ENCODE results near the gene RBM28. TPM values are rescaled to one million over a fixed set of nuclear protein-coding genes. Genes with fewer than 3 reads are reported as not detected.

The RBM28 gene
- total RNA-seq, 4 donors from 2014 or later: 9.0 to 341 (median 34.2) TPM

DNA sequence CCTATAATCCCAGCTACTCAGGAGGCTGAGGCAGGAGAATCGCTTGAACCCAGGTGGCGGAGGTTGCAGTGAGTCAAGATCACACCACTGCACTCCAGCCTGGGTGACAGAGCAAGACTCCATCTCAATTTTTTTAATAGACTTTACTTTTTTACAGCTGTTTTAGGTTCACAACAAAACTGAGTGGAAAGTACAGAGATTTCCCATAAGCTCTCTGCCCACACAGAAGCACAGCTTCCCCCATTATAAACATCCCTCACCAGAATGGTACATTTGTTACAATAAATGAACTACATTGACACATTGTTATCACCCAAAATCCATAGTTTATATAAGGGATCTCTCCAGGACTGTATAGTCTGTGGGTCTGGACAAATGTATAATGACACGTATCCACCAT lies 32.4 kb upstream of the RBM28 start:
- no peak overlapping the region for H3K4me3 ChIP-seq
- no peak for DNase-seq
- TF ChIP-seq POLR2A (IDR thresholded peaks at IDR 0.05) (no peak), EP300 (IDR thresholded peaks at IDR 0.05; ENCODE audit: low read depth) (no peak), POLR2AphosphoS5 (IDR thresholded peaks at IDR 0.05) (no peak)
- TF ChIP-seq, protein P1, sequence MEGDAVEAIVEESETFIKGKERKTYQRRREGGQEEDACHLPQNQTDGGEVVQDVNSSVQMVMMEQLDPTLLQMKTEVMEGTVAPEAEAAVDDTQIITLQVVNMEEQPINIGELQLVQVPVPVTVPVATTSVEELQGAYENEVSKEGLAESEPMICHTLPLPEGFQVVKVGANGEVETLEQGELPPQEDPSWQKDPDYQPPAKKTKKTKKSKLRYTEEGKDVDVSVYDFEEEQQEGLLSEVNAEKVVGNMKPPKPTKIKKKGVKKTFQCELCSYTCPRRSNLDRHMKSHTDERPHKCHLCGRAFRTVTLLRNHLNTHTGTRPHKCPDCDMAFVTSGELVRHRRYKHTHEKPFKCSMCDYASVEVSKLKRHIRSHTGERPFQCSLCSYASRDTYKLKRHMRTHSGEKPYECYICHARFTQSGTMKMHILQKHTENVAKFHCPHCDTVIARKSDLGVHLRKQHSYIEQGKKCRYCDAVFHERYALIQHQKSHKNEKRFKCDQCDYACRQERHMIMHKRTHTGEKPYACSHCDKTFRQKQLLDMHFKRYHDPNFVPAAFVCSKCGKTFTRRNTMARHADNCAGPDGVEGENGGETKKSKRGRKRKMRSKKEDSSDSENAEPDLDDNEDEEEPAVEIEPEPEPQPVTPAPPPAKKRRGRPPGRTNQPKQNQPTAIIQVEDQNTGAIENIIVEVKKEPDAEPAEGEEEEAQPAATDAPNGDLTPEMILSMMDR (IDR thresholded peaks at IDR 0.05): no peak

DNA sequence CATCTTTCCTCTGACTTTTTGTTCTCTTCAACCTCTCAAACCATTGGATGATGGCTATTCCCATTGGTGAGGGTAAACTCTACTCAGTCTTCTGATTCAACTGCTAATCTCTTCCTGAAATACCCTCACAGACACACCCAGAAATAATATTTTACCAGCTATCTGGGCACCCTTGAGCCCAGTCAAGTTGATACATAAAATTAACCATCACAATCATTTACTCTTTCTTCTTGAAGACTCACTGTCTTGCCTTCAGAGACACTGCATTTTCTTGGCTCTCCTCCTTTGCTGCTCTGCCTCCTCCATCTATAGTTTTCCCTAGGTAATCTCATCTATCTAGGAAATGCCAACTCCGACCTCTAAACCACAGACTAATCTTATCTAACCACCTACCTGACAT lies 30.3 kb upstream of the RBM28 start:
- TF ChIP-seq POLR2A (IDR thresholded peaks at IDR 0.05) (no peak), POLR2AphosphoS5 (IDR thresholded peaks at IDR 0.05) (no peak), EP300 (IDR thresholded peaks at IDR 0.05; ENCODE audit: low read depth) (no peak)
- TF ChIP-seq, protein P1 (IDR thresholded peaks at IDR 0.05): no peak
- in situ Hi-C loops (cut with MboI; ENCODE audit: low pct_ligation_motif_present in 1 of 4, low pct_unique_long_range_greater_than_20kb in 1 of 4, low sequenced_read_pairs in 3 of 4): no loop called here
- no peak overlapping the region for H3K27ac ChIP-seq
- no peaks in the 10 kb centered on the region for H3K4me1 ChIP-seq
- 62 to 82% methylated on average over 1 of the region's 1 CpG for WGBS, 2 donors (ENCODE audit: low coverage in 1 of 2)
- no peak overlapping the region for H3K4me3 ChIP-seq
- H3K36me3 ChIP-seq: no peaks in the 10 kb centered on the region
- H3K9me3 ChIP-seq: no peaks in the 10 kb centered on the region
- intact Hi-C loops (cut with DNase I; ENCODE audit: low total_unique reads): no loop called here
- H3K27me3 ChIP-seq: no peaks in the 10 kb centered on the region
- no peak for DNase-seq

More for the DNA sequence above, 32.4 kb upstream of the RBM28 start:
- in situ Hi-C loops (cut with MboI; ENCODE audit: low pct_ligation_motif_present in 1 of 4, low pct_unique_long_range_greater_than_20kb in 1 of 4, low sequenced_read_pairs in 3 of 4): no loop called here
- no peaks in the 10 kb centered on the region for H3K9me3 ChIP-seq
- 94% methylated on average over 3 of the region's 3 CpGs; no CpG with 5 or more reads in 1 of the 2 donors for WGBS, 2 donors (ENCODE audit: low coverage in 1 of 2)
- H3K27ac ChIP-seq: no peak overlapping the region
- no peaks in the 10 kb centered on the region for H3K27me3 ChIP-seq
- H3K4me1 ChIP-seq: no peaks in the 10 kb centered on the region
- no peaks in the 10 kb centered on the region for H3K36me3 ChIP-seq
- intact Hi-C loops (cut with DNase I; ENCODE audit: low total_unique reads): no loop called here

DNA sequence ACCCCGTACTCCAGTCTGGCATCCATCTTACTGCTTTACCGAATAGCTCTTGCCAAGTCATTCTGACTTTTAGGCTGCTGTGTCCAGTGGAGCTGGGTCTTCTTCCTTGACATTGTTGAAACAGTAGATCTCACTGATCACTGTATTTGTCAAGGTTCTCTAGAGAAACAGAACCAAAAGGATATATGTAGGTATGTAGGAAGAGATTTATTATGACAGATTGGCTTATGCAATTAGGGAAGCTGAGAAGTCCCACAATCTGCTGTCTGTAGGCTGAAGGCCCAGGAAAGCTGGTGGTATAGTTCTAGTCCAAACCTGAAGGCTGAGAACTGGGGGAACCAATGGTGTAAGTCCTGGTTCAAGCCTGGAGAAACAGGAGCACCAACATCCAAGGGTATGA lies 29.9 kb upstream of the RBM28 start:
- H3K4me3 ChIP-seq: no peak overlapping the region
- no peak for DNase-seq
- H3K9me3 ChIP-seq: no peaks in the 10 kb centered on the region
- no peaks in the 10 kb centered on the region for H3K36me3 ChIP-seq
- no peaks in the 10 kb centered on the region for H3K27me3 ChIP-seq
- 83 to 84% methylated on average over 2 of the region's 2 CpGs for WGBS, 2 donors (ENCODE audit: low coverage in 1 of 2)
- H3K27ac ChIP-seq: no peak overlapping the region
- in situ Hi-C loops (cut with MboI; ENCODE audit: low pct_ligation_motif_present in 1 of 4, low pct_unique_long_range_greater_than_20kb in 1 of 4, low sequenced_read_pairs in 3 of 4) (no loop called here), intact Hi-C loops (cut with DNase I; ENCODE audit: low total_unique reads) (no loop called here)
- H3K4me1 ChIP-seq: no peaks in the 10 kb centered on the region
- TF ChIP-seq, protein P1 (IDR thresholded peaks at IDR 0.05): no peak
- TF ChIP-seq POLR2AphosphoS5 (IDR thresholded peaks at IDR 0.05) (no peak), POLR2A (IDR thresholded peaks at IDR 0.05) (no peak), EP300 (IDR thresholded peaks at IDR 0.05; ENCODE audit: low read depth) (no peak)

DNA sequence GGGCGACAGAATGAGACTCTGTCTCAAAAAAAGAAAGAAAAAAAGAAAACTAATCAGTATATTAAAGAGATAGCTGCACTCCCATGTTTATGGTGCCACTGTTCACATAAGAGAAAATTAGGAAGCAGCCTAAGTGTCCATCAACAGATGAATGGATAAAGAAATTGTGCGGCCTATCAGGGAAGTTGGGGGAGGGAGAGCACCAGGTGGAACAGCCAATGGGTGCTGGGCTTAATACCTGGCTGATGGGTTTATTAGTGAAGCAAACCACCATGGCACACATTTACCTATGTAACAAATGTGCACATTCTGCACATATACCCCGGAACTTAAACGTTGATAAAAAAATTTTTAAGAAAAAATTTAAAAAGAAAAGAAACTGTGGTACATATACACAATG lies 26.8 kb upstream of the RBM28 start:
- Histone ChIP-seq H3K4me1 (no peaks in the 10 kb centered on the region), H3K4me3 (no peak overlapping the region), H3K36me3 (no peaks in the 10 kb centered on the region), H3K27me3 (peaks cover 5% of the 10 kb centered on the region), H3K9me3 (no peaks in the 10 kb centered on the region), H3K27ac (no peak overlapping the region)
- no peak for DNase-seq
- TF ChIP-seq EP300 (IDR thresholded peaks at IDR 0.05; ENCODE audit: low read depth) (no peak), POLR2AphosphoS5 (IDR thresholded peaks at IDR 0.05) (no peak), POLR2A (IDR thresholded peaks at IDR 0.05) (no peak)
- TF ChIP-seq, protein P1 (IDR thresholded peaks at IDR 0.05): no peak
- in situ Hi-C loops (cut with MboI; ENCODE audit: low pct_ligation_motif_present in 1 of 4, low pct_unique_long_range_greater_than_20kb in 1 of 4, low sequenced_read_pairs in 3 of 4): no loop called here
- intact Hi-C loops (cut with DNase I; ENCODE audit: low total_unique reads): no loop called here
- 85 to 91% methylated on average over 4 of the region's 4 CpGs for WGBS, 2 donors (ENCODE audit: low coverage in 1 of 2)

Data from transverse colon (tissue), 4 donors.